ENCODE results near the gene CNTD1.

CNTD1 gene

GRCh38 chr17:42792545-42792944, 6.1 kb upstream of the CNTD1 start:
- no peak for TF ChIP-seq CTCF (IDR thresholded peaks at IDR 0.05)

GRCh38 chr17:42795061-42795460, 3.6 kb upstream of the CNTD1 start:
- no peak for TF ChIP-seq CTCF (IDR thresholded peaks at IDR 0.05)

- no peak for TF ChIP-seq CTCF (IDR thresholded peaks at IDR 0.05)
Measured at GRCh38 chr17:42795465-42795864, 3.2 kb upstream of the CNTD1 start.

GRCh38 chr17:42796066-42796758, 2.4 kb upstream of the CNTD1 start:
- TF ChIP-seq CTCF (IDR thresholded peaks at IDR 0.05): no peak

- TF ChIP-seq CTCF (IDR thresholded peaks at IDR 0.05): no peak
Measured at GRCh38 chr17:42797067-42798007, 1.3 kb upstream of the CNTD1 start.

- no peak for TF ChIP-seq CTCF (IDR thresholded peaks at IDR 0.05)
Measured at GRCh38 chr17:42798011-42798382, 664 bp upstream of the CNTD1 start.

- no peak for TF ChIP-seq CTCF (IDR thresholded peaks at IDR 0.05)
Measured at GRCh38 chr17:42803074-42803883, 4.6 kb downstream of the CNTD1 start.
